Gastrocnemius medialis (tissue), 4 donors: ENCODE data around the gene MLIP. TPM values are rescaled to one million over a fixed set of nuclear protein-coding genes. Genes with fewer than 3 reads are reported as not detected.

Experiments
- ATAC-seq, 2 donors: fragments of 150-250 bp; one replicate each; pipeline ENCODE4 v1.9.1; 2016
- DNase-seq, 2 donors: peaks; one replicate each; pipeline ENCODE4 v3.0.0-alpha.2; 2019
- H3K27ac ChIP-seq, 4 donors: fragments of 200-600 bp; sonication (generic); 1 replicate in 1 of 4; 2 replicates in 3 of 4; pipeline ENCODE4 v1.5.1; 2016 to 2018; ENCODE audit warnings: mild to moderate bottlenecking in 2 of 4, moderate library complexity in 1 of 4
- H3K27me3 ChIP-seq, 3 donors: fragments of 200-600 bp; sonication (generic) in 2 of 3; 1 replicate in 1 of 3; 2 replicates in 2 of 3; pipeline versions ENCODE4 v1.5.1 to v1.6.0; 2016 to 2019; ENCODE audit warnings: mild to moderate bottlenecking in 1 of 3, moderate library complexity in 1 of 3
- H3K36me3 ChIP-seq, 2 donors: fragments of 200-600 bp; sonication (generic) in 1 of 2; one replicate each; pipeline ENCODE4 v1.5.1; 2017 to 2018
- H3K4me1 ChIP-seq, 2 donors: fragments of 200-600 bp; sonication (generic) in 1 of 2; one replicate each; pipeline ENCODE4 v1.5.1; 2016 to 2017; ENCODE audit warnings: mild to moderate bottlenecking in 2 of 2
- H3K4me3 ChIP-seq, 4 donors: fragments of 200-600 bp; sonication (generic) in 3 of 4; 1 replicate in 1 of 4; 2 replicates in 3 of 4; pipeline ENCODE4 v1.5.1; 2016 to 2019; ENCODE audit warnings: mild to moderate bottlenecking in 2 of 4
- H3K9me3 ChIP-seq, 3 donors: fragments of 200-600 bp; sonication (generic) in 2 of 3; 1 replicate in 1 of 3; 2 replicates in 2 of 3; pipeline ENCODE4 v1.5.1; 2016 to 2019
- CTCF ChIP-seq, 5 experiments: fragments of 450-650 bp in 3 of 5; fragments of 200-600 bp in 2 of 5; sonication (generic) in 2 of 5; IDR thresholded peaks in 4 of 5; conservative IDR thresholded peaks in 1 of 5; 1 replicate in 4 of 5; 2 replicates in 1 of 5; pipeline ENCODE4 v1.5.1; 2016 to 2019; ENCODE audit warnings: antibody characterized with exemption in 5 of 5, mild to moderate bottlenecking in 3 of 5, moderate library complexity in 3 of 5
- POLR2A ChIP-seq, 2 donors: fragments of 450-650 bp; IDR thresholded peaks; one replicate each; pipeline ENCODE4 v1.6.1; 2017; ENCODE audit warnings: antibody characterized with exemption in 2 of 2, mild to moderate bottlenecking in 2 of 2, moderate library complexity in 2 of 2
- in situ Hi-C, 4 donors: fragments of 200-750 bp; cut with MboI; loops; one replicate each; pipeline versions ENCODE4 v1.15.0 to v1.8.0; 2017; ENCODE audit warnings: low sequenced_read_pairs in 4 of 4
- intact Hi-C: fragments of 100-400 bp; cut with DNase I; formaldehyde crosslinking; loops from one replicate; pipeline ENCODE4 v1.15.1; 2023; ENCODE audit warnings: low total_unique reads
- total RNA-seq, 4 donors: library from RNA; depleted of rRNA; stranded (reverse); fragments of >200 nt; gene quantifications; one replicate each; pipeline versions ENCODE4 v1.1.0 to v1.2.3, GENCODE V29; 2016

MLIP gene
- total RNA-seq, 4 donors from 2014 or later, result 130 to 200 (median 160) TPM

GRCh38 chr6:54098450-54099044, 12.7 kb upstream of the MLIP start:
- Histone ChIP-seq H3K36me3 (no peaks in the 10 kb centered on the region), H3K27ac (peak overlapping the region in 3 of 4 donors; percentile 35 to 54 (median 39)), H3K4me1 (peaks cover 55 to 82% of the 10 kb centered on the region in 2 donors), H3K27me3 (no peaks in the 10 kb centered on the region), H3K4me3 (no peak overlapping the region), H3K9me3 (no peaks in the 10 kb centered on the region)
- intact Hi-C loops (no loop called here), in situ Hi-C loops (no loop called here)
- DNase-seq (no peak), ATAC-seq (no peak)
- TF ChIP-seq CTCF (IDR thresholded peaks at IDR 0.05 in 4 of 5, conservative IDR thresholded peaks at IDR 0.05 in 1 of 5) (no peak), POLR2A (IDR thresholded peaks at IDR 0.05) (no peak)

- DNase-seq (no peak), ATAC-seq (no peak)
- H3K36me3 ChIP-seq, result no peaks in the 10 kb centered on the region
- peak overlapping the region in 3 of 4 donors; percentile 5 to 54 (median 39) for H3K27ac ChIP-seq
- H3K27me3 ChIP-seq, result no peaks in the 10 kb centered on the region
- in situ Hi-C loops, result no loop called here
- H3K4me1 ChIP-seq, result peaks cover 55 to 82% of the 10 kb centered on the region in 2 donors
- intact Hi-C loops, result no loop called here
- TF ChIP-seq POLR2A (IDR thresholded peaks at IDR 0.05) (no peak), CTCF (IDR thresholded peaks at IDR 0.05 in 4 of 5, conservative IDR thresholded peaks at IDR 0.05 in 1 of 5) (no peak)
- H3K4me3 ChIP-seq, result no peak overlapping the region
- H3K9me3 ChIP-seq, result no peaks in the 10 kb centered on the region
These were observed 12.0 kb upstream of the MLIP start for GRCh38 chr6:54099225-54099624.

- no peak overlapping the region for H3K4me3 ChIP-seq
- no peaks in the 10 kb centered on the region for H3K36me3 ChIP-seq
- peaks cover 59 to 83% of the 10 kb centered on the region in 2 donors for H3K4me1 ChIP-seq
- peak overlapping the region in 2 of 4 donors; percentile 16 to 54 for H3K27ac ChIP-seq
- no peak for TF ChIP-seq CTCF (IDR thresholded peaks at IDR 0.05 in 4 of 5, conservative IDR thresholded peaks at IDR 0.05 in 1 of 5)
- TF ChIP-seq POLR2A (IDR thresholded peaks at IDR 0.05), result no peak
- intact Hi-C loops, result no loop called here
- H3K9me3 ChIP-seq, result no peaks in the 10 kb centered on the region
- DNase-seq (no peak), ATAC-seq (no peak)
- in situ Hi-C loops, result no loop called here
- H3K27me3 ChIP-seq, result no peaks in the 10 kb centered on the region
These were observed 10.7 kb upstream of the MLIP start for GRCh38 chr6:54100411-54101006.

GRCh38 chr6:54102238-54102637, 9.0 kb upstream of the MLIP start:
- Histone ChIP-seq H3K36me3 (no peaks in the 10 kb centered on the region), H3K9me3 (no peaks in the 10 kb centered on the region), H3K4me1 (peaks cover 76 to 83% of the 10 kb centered on the region in 2 donors), H3K4me3 (no peak overlapping the region), H3K27me3 (no peaks in the 10 kb centered on the region), H3K27ac (peak overlapping the region in 3 of 4 donors; percentile 62 to 87 (median 75))
- intact Hi-C loops, result no loop called here
- ATAC-seq (no peak), DNase-seq (no peak)
- in situ Hi-C loops, result no loop called here
- TF ChIP-seq CTCF (IDR thresholded peaks at IDR 0.05 in 4 of 5, conservative IDR thresholded peaks at IDR 0.05 in 1 of 5) (no peak), POLR2A (IDR thresholded peaks at IDR 0.05) (no peak)
